Chondrocyte (in vitro differentiated cells): ENCODE measurements around the gene FAP. TPM values are rescaled to one million over a fixed set of nuclear protein-coding genes. Genes with fewer than 3 reads are reported as not detected.

ENCODE experiments used
- DNase-seq: peaks from one replicate; pipeline ENCODE4 v3.0.0; 2021; ENCODE audit warnings: mixed read lengths, low spot score
- H3K27ac Mint-ChIP-seq: one replicate; pipeline ENCODE4 v1.8.0; 2021; ENCODE audit warnings: mild to moderate bottlenecking, moderate library complexity, mixed read lengths; ENCODE audit not compliant: unreplicated experiment
- H3K27me3 Mint-ChIP-seq: 2 replicates; pipeline ENCODE4 v1.8.0; 2021; ENCODE audit warnings: low read depth, mixed read lengths
- H3K36me3 Mint-ChIP-seq: 2 replicates; pipeline ENCODE4 v1.8.0; 2021; ENCODE audit warnings: low read depth, mixed read lengths
- H3K4me1 Mint-ChIP-seq: 2 replicates; pipeline ENCODE4 v1.8.0; 2021; ENCODE audit warnings: low read depth, mild to moderate bottlenecking, mixed read lengths
- H3K4me3 Mint-ChIP-seq: one replicate; pipeline ENCODE4 v1.8.0; 2021; ENCODE audit warnings: mild to moderate bottlenecking, moderate library complexity, mixed read lengths; ENCODE audit not compliant: unreplicated experiment
- H3K9me3 Mint-ChIP-seq: 2 replicates; pipeline ENCODE4 v1.8.0; 2021; ENCODE audit warnings: low read depth, mixed read lengths
- long read RNA-seq: library from polyadenylated mRNA; stranded (forward); transcript quantifications from one replicate; pipeline ENCODE4 v2.0.0, GENCODE V29; 2021
- total RNA-seq: library from RNA; stranded (reverse); gene quantifications from 3 replicates; pipeline ENCODE4 v1.2.1, GENCODE V29; 2021
- TF ChIP-seq, protein P1 (sequence below): fragments of 200-600 bp; sonication (generic); IDR thresholded peaks from 2 replicates; pipeline ENCODE4 v1.5.0; 2021; ENCODE audit warnings: antibody characterized with exemption, mild to moderate bottlenecking, moderate library complexity

The FAP gene, protein sequence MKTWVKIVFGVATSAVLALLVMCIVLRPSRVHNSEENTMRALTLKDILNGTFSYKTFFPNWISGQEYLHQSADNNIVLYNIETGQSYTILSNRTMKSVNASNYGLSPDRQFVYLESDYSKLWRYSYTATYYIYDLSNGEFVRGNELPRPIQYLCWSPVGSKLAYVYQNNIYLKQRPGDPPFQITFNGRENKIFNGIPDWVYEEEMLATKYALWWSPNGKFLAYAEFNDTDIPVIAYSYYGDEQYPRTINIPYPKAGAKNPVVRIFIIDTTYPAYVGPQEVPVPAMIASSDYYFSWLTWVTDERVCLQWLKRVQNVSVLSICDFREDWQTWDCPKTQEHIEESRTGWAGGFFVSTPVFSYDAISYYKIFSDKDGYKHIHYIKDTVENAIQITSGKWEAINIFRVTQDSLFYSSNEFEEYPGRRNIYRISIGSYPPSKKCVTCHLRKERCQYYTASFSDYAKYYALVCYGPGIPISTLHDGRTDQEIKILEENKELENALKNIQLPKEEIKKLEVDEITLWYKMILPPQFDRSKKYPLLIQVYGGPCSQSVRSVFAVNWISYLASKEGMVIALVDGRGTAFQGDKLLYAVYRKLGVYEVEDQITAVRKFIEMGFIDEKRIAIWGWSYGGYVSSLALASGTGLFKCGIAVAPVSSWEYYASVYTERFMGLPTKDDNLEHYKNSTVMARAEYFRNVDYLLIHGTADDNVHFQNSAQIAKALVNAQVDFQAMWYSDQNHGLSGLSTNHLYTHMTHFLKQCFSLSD
- total RNA-seq, result 163 to 205 TPM (median 171 TPM) in 3 replicates
- long read RNA-seq, transcript FAP-201 (26 exons, 2,780 nt), result major isoform, 377 of 455 reads
- long read RNA-seq, partial matches to known transcripts, result 16 of 455 reads
- long read RNA-seq, other reads (novel, unspliced or antisense), result 59 of 455 reads

DNA sequence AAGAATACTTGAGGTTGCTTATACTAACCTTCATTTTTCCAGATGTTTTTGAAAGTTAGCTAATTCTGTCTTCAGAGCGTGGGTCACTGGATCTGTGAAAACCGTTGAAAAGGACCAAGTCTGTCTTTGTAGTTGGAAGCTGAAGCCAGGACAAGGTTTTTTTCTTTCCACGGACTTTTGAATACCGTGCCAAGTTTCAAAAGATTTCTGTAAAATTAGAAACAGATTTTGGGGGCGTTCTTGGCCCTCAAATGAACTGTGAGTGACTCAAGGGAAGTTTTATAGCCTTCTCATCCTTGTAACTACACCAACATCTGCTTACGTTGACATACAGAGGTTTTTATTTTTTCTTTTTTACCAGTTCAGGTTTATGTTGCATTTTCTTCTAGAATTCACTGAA lies at the start of gene FAP:
Gene FAP, minus strand, starts transcription at position 152 of the 400 bp plus-strand sequence. Its CDS starts 118 bp downstream, at position 34.
- TF ChIP-seq, protein P1, sequence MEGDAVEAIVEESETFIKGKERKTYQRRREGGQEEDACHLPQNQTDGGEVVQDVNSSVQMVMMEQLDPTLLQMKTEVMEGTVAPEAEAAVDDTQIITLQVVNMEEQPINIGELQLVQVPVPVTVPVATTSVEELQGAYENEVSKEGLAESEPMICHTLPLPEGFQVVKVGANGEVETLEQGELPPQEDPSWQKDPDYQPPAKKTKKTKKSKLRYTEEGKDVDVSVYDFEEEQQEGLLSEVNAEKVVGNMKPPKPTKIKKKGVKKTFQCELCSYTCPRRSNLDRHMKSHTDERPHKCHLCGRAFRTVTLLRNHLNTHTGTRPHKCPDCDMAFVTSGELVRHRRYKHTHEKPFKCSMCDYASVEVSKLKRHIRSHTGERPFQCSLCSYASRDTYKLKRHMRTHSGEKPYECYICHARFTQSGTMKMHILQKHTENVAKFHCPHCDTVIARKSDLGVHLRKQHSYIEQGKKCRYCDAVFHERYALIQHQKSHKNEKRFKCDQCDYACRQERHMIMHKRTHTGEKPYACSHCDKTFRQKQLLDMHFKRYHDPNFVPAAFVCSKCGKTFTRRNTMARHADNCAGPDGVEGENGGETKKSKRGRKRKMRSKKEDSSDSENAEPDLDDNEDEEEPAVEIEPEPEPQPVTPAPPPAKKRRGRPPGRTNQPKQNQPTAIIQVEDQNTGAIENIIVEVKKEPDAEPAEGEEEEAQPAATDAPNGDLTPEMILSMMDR, result no peak
- H3K27ac Mint-ChIP-seq, result peak within 1 kb of the TSS; percentile 95
- peaks cover 75% of the 10 kb centered on the region for H3K4me1 Mint-ChIP-seq
- no peaks in the 10 kb centered on the region for H3K27me3 Mint-ChIP-seq
- DNase-seq, result no peak
- peaks cover 11% of the 10 kb centered on the region for H3K36me3 Mint-ChIP-seq
- peak within 1 kb of the TSS; percentile 82 for H3K4me3 Mint-ChIP-seq
- peaks cover 8% of the 10 kb centered on the region for H3K9me3 Mint-ChIP-seq

DNA sequence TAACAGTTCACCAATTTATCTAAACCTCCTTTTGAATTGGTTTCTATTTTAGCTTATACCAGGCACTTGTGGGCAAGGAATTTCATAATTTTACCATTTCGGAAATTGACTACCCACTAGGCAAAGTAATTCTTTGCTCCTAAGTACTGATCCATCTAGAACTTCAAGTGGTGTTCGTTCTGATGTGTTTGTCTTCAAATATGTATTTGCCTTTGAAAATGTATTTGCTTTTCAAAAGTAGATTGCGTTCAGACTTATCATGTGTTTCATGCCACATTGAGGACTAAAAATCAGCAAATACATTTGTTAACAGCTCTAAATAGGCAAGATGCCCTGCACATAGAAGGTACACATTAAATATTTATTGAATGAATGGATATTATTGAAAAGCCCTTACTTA lies 48.5 kb upstream of the FAP start:
- no peak overlapping the region for H3K27ac Mint-ChIP-seq

DNA sequence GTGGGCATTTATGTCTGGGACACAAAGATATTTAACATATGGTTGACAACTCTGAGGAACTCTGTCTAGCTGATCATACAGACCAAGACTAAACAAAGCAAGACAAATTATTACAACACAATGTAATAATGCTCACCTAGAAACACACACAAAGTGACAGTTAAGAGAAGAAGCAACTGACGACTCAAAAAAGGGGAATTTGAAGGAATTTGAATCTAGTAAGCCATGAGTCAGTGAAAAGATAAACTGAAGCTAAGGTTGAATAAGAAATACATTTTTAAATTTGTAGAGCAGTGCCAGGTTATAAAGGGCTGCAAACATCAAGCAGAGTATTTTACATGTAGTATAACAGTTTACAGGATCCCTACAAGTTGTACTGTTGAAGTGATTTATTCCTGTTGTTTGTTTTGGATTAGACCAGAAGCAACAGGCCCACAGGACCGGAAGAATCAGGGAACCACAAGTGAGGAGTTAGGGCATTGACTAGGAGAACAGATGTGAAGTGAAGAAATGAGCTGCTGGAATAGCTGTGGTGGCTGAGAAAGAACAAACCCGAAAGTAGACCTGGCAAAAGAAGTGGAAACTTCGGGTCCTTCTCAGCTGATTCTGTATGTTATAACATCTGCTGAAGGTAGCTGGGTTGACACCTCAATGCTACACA lies 39.6 kb upstream of the FAP start:
- Mint-ChIP-seq H3K9me3 (no peaks in the 10 kb centered on the region), H3K36me3 (no peaks in the 10 kb centered on the region), H3K4me1 (peaks cover 9% of the 10 kb centered on the region), H3K27ac (peak overlapping the region; percentile 30), H3K27me3 (no peaks in the 10 kb centered on the region), H3K4me3 (no peak overlapping the region)
- TF ChIP-seq, protein P1, result no peak
- no peak for DNase-seq

More for the DNA sequence above, 48.5 kb upstream of the FAP start:
- no peaks in the 10 kb centered on the region for H3K9me3 Mint-ChIP-seq
- TF ChIP-seq, protein P1, result no peak
- peaks cover 37% of the 10 kb centered on the region for H3K4me1 Mint-ChIP-seq
- no peaks in the 10 kb centered on the region for H3K36me3 Mint-ChIP-seq
- DNase-seq, result no peak
- H3K27me3 Mint-ChIP-seq, result no peaks in the 10 kb centered on the region
- no peak overlapping the region for H3K4me3 Mint-ChIP-seq

DNA sequence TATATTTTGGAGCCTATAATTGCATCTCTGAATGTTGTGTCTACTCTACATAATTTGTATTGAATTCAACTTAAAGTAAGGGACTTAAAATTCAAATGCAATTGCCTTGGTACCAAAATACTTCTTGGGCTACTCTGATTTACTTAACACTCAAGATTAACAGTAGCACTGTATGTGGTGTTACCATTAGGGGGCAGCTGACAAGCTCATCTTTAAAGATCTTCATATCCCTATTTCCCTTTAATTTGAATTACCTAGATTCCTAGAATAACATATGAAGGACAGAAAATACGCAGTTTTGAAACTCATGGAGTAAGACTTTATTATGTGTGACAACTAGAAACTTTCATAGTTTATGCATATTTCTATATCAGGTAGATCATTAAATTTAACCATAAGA lies 37.4 kb upstream of the FAP start:
- H3K4me3 Mint-ChIP-seq, result no peak overlapping the region
- H3K9me3 Mint-ChIP-seq, result no peaks in the 10 kb centered on the region
- TF ChIP-seq, protein P1, result no peak
- no peak for DNase-seq
- H3K27ac Mint-ChIP-seq, result no peak overlapping the region
- no peaks in the 10 kb centered on the region for H3K27me3 Mint-ChIP-seq
- H3K36me3 Mint-ChIP-seq, result peaks cover 1% of the 10 kb centered on the region
- H3K4me1 Mint-ChIP-seq, result peaks cover 17% of the 10 kb centered on the region

DNA sequence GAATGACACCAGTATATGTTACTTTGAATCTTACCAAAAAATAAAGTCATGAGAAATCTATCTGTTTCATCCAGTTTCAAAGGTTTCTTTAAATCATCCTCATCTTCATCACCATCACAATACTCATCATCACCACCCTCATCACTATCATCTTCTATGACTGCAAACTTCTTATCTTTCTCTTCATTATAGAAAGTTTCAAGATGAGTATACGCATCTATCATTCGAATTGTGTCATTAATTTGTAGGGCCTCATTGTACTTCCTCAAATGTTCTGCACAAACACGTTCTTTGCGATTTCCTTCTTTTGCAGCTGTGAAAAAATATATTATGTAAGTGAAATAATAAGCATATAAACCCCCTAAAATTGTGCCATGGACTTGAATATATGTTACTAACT lies 34.1 kb upstream of the FAP start:
- TF ChIP-seq, protein P1, result no peak
- no peaks in the 10 kb centered on the region for H3K27me3 Mint-ChIP-seq
- no peak for DNase-seq
- H3K4me1 Mint-ChIP-seq, result peaks cover 19% of the 10 kb centered on the region
- peaks cover 1% of the 10 kb centered on the region for H3K36me3 Mint-ChIP-seq
- no peak overlapping the region for H3K27ac Mint-ChIP-seq
- no peak overlapping the region for H3K4me3 Mint-ChIP-seq
- no peaks in the 10 kb centered on the region for H3K9me3 Mint-ChIP-seq
